Suprapubic skin (tissue), 4 donors: ENCODE results near the gene LAMP1. TPM values are rescaled to one million over a fixed set of nuclear protein-coding genes. Genes with fewer than 3 reads are reported as not detected.

Source experiments
- DNase-seq, 2 donors: peaks; one replicate each; pipeline ENCODE4 v3.0.0-alpha.2; 2019; ENCODE audit warnings: low spot score in 2 of 2
- H3K27ac ChIP-seq: fragments of 200-600 bp; sonication (generic); one replicate; pipeline ENCODE4 v1.5.1; 2019
- H3K27me3 ChIP-seq: fragments of 200-600 bp; sonication (generic); one replicate; pipeline ENCODE4 v1.5.1; 2019
- H3K36me3 ChIP-seq: fragments of 200-600 bp; sonication (generic); one replicate; pipeline ENCODE4 v1.5.1; 2019
- H3K4me1 ChIP-seq: fragments of 200-600 bp; sonication (generic); one replicate; pipeline ENCODE4 v1.5.1; 2019
- H3K4me3 ChIP-seq: fragments of 200-600 bp; sonication (generic); one replicate; pipeline ENCODE4 v1.5.1; 2019; ENCODE audit warnings: mild to moderate bottlenecking
- H3K9me3 ChIP-seq: fragments of 200-600 bp; sonication (generic); one replicate; pipeline ENCODE4 v1.5.1; 2019
- EP300 ChIP-seq: sonication (generic); formaldehyde crosslinking; IDR thresholded peaks from one replicate; pipeline ENCODE4 v1.6.1; 2017; ENCODE audit warnings: antibody characterized with exemption
- POLR2A ChIP-seq, 2 donors: fragments of 450-650 bp; IDR thresholded peaks; one replicate each; pipeline ENCODE4 v1.6.1; 2017; ENCODE audit warnings: antibody characterized with exemption in 2 of 2, mild to moderate bottlenecking in 2 of 2, moderate library complexity in 2 of 2
- POLR2AphosphoS5 ChIP-seq, 3 donors: sonication (generic); formaldehyde crosslinking; IDR thresholded peaks; one replicate each; pipeline ENCODE4 v1.6.1; 2017; ENCODE audit warnings: antibody characterized with exemption in 3 of 3
- WGBS: methylation state at CpG from one replicate; pipeline ENCODE4 v1.1.5; 2018; 5-methylcytosine and 5-hydroxymethylcytosine counted together
- total RNA-seq, 4 donors: library from RNA; depleted of rRNA; stranded (reverse); fragments of >200 nt; gene quantifications; one replicate each; pipeline ENCODE4 v1.1.0, GENCODE V29; 2016
- TF ChIP-seq, protein P1 (sequence below), 2 donors: fragments of 200-600 bp in 1 of 2; fragments of 450-650 bp in 1 of 2; sonication (generic) in 1 of 2; IDR thresholded peaks; one replicate each; pipeline ENCODE4 v1.5.1; 2016 to 2019; ENCODE audit warnings: antibody characterized with exemption in 2 of 2, mild to moderate bottlenecking in 1 of 2, moderate library complexity in 1 of 2

Gene LAMP1
- total RNA-seq, 4 donors from 2014 or later = 131 to 255 (median 222) TPM

DNA sequence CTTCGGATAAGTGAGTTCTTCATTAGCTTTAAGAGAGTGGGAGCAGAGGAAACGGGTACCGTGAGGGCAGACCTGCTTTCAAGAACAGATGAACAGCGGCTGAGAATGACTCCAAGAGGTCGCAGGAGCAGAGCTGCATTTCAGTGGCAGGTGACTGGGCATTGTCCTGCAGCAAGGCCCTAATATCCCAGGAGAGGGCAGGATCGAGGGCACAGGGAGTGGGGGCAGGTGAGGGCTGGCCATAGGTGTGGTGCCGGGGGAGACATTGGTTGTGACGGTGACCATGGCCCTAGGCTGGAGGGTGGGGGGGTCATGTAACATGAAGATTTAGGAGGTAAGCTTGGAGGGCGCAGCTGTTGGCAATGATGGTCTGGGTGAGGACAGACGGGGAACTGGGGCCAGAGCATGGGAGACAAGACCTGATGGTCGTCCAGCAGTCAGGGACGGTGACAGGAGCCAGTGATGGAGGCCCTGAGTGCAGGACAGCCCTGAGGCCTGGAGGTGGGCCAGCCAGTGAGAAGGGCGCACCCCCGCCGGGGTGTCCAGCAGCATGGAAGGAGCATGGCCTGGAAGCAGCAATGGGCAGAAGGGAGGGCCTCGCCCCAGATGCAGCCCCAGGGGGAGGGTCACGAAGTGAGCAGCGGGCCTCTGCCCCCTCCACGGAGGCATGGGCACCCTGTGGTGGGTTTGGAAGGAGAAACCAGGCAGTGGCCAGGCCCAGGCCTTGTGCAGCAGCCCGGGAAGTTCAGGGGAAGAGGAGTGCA lies 29.2 kb upstream of the LAMP1 start:
- no peaks in the 10 kb centered on the region for H3K4me1 ChIP-seq
- WGBS = 91% methylated on average over 20 of the region's 20 CpGs
- peaks cover 24% of the 10 kb centered on the region for H3K36me3 ChIP-seq
- no peaks in the 10 kb centered on the region for H3K9me3 ChIP-seq
- no peaks in the 10 kb centered on the region for H3K27me3 ChIP-seq
- DNase-seq = peak in 1 of 2 donors; percentile 46
- no peak for TF ChIP-seq POLR2A (IDR thresholded peaks at IDR 0.05)
- TF ChIP-seq, protein P1, sequence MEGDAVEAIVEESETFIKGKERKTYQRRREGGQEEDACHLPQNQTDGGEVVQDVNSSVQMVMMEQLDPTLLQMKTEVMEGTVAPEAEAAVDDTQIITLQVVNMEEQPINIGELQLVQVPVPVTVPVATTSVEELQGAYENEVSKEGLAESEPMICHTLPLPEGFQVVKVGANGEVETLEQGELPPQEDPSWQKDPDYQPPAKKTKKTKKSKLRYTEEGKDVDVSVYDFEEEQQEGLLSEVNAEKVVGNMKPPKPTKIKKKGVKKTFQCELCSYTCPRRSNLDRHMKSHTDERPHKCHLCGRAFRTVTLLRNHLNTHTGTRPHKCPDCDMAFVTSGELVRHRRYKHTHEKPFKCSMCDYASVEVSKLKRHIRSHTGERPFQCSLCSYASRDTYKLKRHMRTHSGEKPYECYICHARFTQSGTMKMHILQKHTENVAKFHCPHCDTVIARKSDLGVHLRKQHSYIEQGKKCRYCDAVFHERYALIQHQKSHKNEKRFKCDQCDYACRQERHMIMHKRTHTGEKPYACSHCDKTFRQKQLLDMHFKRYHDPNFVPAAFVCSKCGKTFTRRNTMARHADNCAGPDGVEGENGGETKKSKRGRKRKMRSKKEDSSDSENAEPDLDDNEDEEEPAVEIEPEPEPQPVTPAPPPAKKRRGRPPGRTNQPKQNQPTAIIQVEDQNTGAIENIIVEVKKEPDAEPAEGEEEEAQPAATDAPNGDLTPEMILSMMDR (IDR thresholded peaks at IDR 0.05) = no peak
- no peak for TF ChIP-seq EP300
- no peak for TF ChIP-seq POLR2AphosphoS5 (IDR thresholded peaks at IDR 0.05)
- no peak overlapping the region for H3K27ac ChIP-seq
- H3K4me3 ChIP-seq = no peak overlapping the region

DNA sequence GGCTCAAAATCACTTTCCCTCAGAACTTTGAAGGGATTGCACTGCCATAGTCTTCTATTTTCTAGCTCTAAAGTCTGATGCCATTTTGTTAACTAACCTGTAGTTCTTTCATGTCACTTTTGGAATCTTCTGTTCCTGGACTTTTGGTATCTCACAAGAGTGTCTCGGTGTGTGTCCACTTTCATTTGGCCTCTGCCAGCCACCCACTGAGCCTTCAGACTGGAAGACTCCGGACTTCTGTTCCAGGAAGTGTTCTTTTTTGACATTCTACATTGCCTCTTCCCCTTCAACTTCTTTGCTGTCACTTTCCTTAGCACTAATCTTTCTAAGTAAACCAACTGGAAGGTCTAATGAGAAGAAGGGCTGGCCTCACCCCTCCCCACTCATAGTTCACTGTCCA lies 25.0 kb upstream of the LAMP1 start:
- peaks cover 6% of the 10 kb centered on the region for H3K36me3 ChIP-seq
- no peak overlapping the region for H3K4me3 ChIP-seq
- peaks cover 15% of the 10 kb centered on the region for H3K4me1 ChIP-seq
- no peak overlapping the region for H3K27ac ChIP-seq
- no peaks in the 10 kb centered on the region for H3K27me3 ChIP-seq
- DNase-seq = peak in 1 of 2 donors; percentile 10
- WGBS = 91% methylated on average over 2 of the region's 2 CpGs
- no peaks in the 10 kb centered on the region for H3K9me3 ChIP-seq
- TF ChIP-seq EP300 (no peak), POLR2A (IDR thresholded peaks at IDR 0.05) (no peak), POLR2AphosphoS5 (IDR thresholded peaks at IDR 0.05) (no peak)
- TF ChIP-seq, protein P1 (IDR thresholded peaks at IDR 0.05) = no peak

DNA sequence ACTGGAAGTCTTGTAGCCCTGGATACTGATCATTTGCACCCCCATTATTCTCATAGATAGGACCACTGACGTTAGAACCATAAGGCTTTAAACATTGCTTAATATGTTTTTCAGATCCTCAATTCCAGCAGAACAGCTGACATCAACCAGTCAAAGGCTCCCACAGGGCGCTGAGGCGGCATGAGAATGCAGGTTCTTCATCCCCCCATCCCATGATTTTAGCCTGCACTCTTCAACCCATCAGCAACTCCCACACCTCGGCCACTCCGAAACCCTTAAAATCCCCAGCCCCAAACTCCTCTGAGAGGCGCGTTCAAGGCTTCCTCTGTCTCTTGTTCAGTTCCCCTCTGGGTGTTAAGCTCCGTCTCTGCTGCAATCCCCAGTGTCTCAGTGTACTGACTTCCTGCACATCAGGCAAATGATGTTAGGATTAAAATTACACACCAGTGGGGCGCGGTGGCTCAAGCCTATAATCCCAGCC lies 24.3 kb upstream of the LAMP1 start:
- 80% methylated on average over 10 of the region's 10 CpGs for WGBS
- peaks cover 15% of the 10 kb centered on the region for H3K4me1 ChIP-seq
- peak in 1 of 2 donors; percentile 57 for DNase-seq
- TF ChIP-seq POLR2A (IDR thresholded peaks at IDR 0.05) (no peak), EP300 (no peak), POLR2AphosphoS5 (IDR thresholded peaks at IDR 0.05) (no peak)
- TF ChIP-seq, protein P1 (IDR thresholded peaks at IDR 0.05) = no peak
- no peak overlapping the region for H3K4me3 ChIP-seq
- no peak overlapping the region for H3K27ac ChIP-seq
- H3K36me3 ChIP-seq = peaks cover 6% of the 10 kb centered on the region
- H3K27me3 ChIP-seq = no peaks in the 10 kb centered on the region
- H3K9me3 ChIP-seq = no peaks in the 10 kb centered on the region

DNA sequence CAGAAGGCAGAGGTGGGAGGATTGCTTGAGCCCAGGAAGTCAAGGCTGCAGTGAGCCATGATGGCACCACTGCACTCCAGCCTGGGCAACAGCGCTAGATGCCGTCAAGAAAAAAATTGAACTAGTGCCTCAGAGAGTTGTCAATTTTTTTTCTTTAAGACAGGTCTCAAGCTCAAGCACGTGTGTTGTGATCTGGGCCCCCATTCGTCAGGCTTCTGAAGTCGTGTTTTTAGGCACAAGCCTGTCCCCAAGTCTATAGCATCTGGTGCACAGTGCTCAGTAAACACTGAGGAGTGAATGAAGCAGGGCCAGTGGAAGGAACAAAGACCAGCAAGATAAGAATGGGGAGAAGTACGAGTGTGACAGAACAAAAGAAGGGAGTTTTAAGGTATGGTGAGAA lies 23.7 kb upstream of the LAMP1 start:
- peaks cover 6% of the 10 kb centered on the region for H3K36me3 ChIP-seq
- no peaks in the 10 kb centered on the region for H3K9me3 ChIP-seq
- no peak overlapping the region for H3K4me3 ChIP-seq
- H3K4me1 ChIP-seq = peaks cover 15% of the 10 kb centered on the region
- no peak for TF ChIP-seq EP300
- TF ChIP-seq POLR2A (IDR thresholded peaks at IDR 0.05) = no peak
- TF ChIP-seq POLR2AphosphoS5 (IDR thresholded peaks at IDR 0.05) = no peak
- TF ChIP-seq, protein P1 (IDR thresholded peaks at IDR 0.05) = no peak
- no peak overlapping the region for H3K27ac ChIP-seq
- peak in 1 of 2 donors; percentile 20 for DNase-seq
- no peaks in the 10 kb centered on the region for H3K27me3 ChIP-seq
- 71% methylated on average over 6 of the region's 6 CpGs for WGBS

DNA sequence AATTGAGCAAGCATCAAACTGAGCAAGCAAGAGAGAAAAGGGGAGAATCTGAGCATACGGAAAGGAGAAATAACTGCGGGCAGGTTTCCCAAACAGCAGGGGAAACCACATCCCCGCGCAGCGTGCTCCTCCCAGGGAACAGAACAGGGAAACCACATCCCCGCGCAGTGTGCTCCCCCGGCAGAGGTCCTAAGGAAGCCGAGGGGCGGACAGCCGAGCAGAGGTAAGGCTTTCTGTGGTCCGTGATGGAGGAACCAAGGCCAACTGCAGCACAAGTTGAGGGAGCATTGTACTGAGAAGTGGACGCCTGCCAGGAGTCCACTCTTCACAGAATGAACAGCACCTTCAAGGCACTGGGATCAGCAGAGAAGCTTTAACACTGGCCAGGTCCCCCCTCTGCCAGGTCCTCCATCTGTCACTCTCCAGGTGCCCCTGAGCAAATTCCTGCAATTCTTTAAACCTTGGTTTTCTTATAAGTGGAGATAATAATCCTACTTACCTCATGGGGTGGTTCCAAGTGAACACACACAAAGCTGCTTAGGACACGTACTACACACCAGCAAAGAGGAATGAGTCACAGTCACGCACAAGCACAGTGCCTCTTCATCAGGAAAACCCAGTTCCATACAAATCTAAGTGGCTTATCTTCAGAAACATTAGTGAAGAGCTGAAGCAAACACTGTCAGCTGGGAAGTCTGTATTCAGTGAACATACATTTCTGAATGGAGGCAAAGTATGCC lies 23.0 kb upstream of the LAMP1 start:
- peak in 1 of 2 donors; percentile 49 for DNase-seq
- no peak overlapping the region for H3K27ac ChIP-seq
- no peaks in the 10 kb centered on the region for H3K9me3 ChIP-seq
- H3K4me1 ChIP-seq = peaks cover 15% of the 10 kb centered on the region
- no peaks in the 10 kb centered on the region for H3K27me3 ChIP-seq
- peaks cover 3% of the 10 kb centered on the region for H3K36me3 ChIP-seq
- TF ChIP-seq POLR2A (IDR thresholded peaks at IDR 0.05) (no peak), POLR2AphosphoS5 (IDR thresholded peaks at IDR 0.05) (no peak), EP300 (no peak)
- TF ChIP-seq, protein P1 (IDR thresholded peaks at IDR 0.05) = no peak
- 45% methylated on average over 15 of the region's 15 CpGs for WGBS
- H3K4me3 ChIP-seq = no peak overlapping the region
